ENCODE results near the gene CNTN5. TPM values are rescaled to one million over a fixed set of nuclear protein-coding genes. Genes with fewer than 3 reads are reported as not detected.

Gene CNTN5
- total RNA-seq, 4 donors from 2014 or later, result 0.51 to 2.3 (median 0.58) TPM; not detected in 1

- no peak for TF ChIP-seq CTCF (IDR thresholded peaks at IDR 0.05)
- TF ChIP-seq POLR2A (IDR thresholded peaks at IDR 0.05), result no peak
- H3K4me3 ChIP-seq, result no peak overlapping the region
- H3K27me3 ChIP-seq, result no peaks in the 10 kb centered on the region
- no peaks in the 10 kb centered on the region for H3K4me1 ChIP-seq
- H3K9me3 ChIP-seq, result no peaks in the 10 kb centered on the region
- no peak overlapping the region for H3K27ac ChIP-seq
- no peak for DNase-seq
- H3K36me3 ChIP-seq, result no peaks in the 10 kb centered on the region
- intact Hi-C loops (cut with DNase I; ENCODE audit: low total_unique reads), result no loop called here
Measured at GRCh38 chr11:99449345-99449744, 428.6 kb downstream of the CNTN5 start.

- Histone ChIP-seq H3K27ac (no peak overlapping the region), H3K36me3 (no peaks in the 10 kb centered on the region), H3K4me1 (no peaks in the 10 kb centered on the region), H3K4me3 (no peak overlapping the region), H3K27me3 (no peaks in the 10 kb centered on the region), H3K9me3 (no peaks in the 10 kb centered on the region)
- intact Hi-C loops (cut with DNase I; ENCODE audit: low total_unique reads), result no loop called here
- TF ChIP-seq CTCF (IDR thresholded peaks at IDR 0.05) (no peak), POLR2A (IDR thresholded peaks at IDR 0.05) (no peak)
- DNase-seq, result no peak
Measured at GRCh38 chr11:99452075-99452474, 431.3 kb downstream of the CNTN5 start.

- H3K27ac ChIP-seq, result no peak overlapping the region
- H3K4me1 ChIP-seq, result no peaks in the 10 kb centered on the region
- no peak for DNase-seq
- no peak for TF ChIP-seq CTCF (IDR thresholded peaks at IDR 0.05)
- TF ChIP-seq POLR2A (IDR thresholded peaks at IDR 0.05), result no peak
- H3K9me3 ChIP-seq, result no peaks in the 10 kb centered on the region
- intact Hi-C loops (cut with DNase I; ENCODE audit: low total_unique reads), result no loop called here
- H3K27me3 ChIP-seq, result no peaks in the 10 kb centered on the region
- H3K4me3 ChIP-seq, result no peak overlapping the region
- no peaks in the 10 kb centered on the region for H3K36me3 ChIP-seq
Measured at GRCh38 chr11:99461913-99462312, 441.2 kb downstream of the CNTN5 start.

GRCh38 chr11:99464985-99465384, 444.2 kb downstream of the CNTN5 start:
- no peaks in the 10 kb centered on the region for H3K9me3 ChIP-seq
- DNase-seq, result no peak
- intact Hi-C loops (cut with DNase I; ENCODE audit: low total_unique reads), result no loop called here
- no peak overlapping the region for H3K27ac ChIP-seq
- TF ChIP-seq POLR2A (IDR thresholded peaks at IDR 0.05) (no peak), CTCF (IDR thresholded peaks at IDR 0.05) (no peak)
- no peaks in the 10 kb centered on the region for H3K27me3 ChIP-seq
- no peak overlapping the region for H3K4me3 ChIP-seq
- H3K36me3 ChIP-seq, result no peaks in the 10 kb centered on the region
- H3K4me1 ChIP-seq, result no peaks in the 10 kb centered on the region

- intact Hi-C loops (cut with DNase I; ENCODE audit: low total_unique reads), result no loop called here
- H3K4me3 ChIP-seq, result no peak overlapping the region
- no peak overlapping the region for H3K27ac ChIP-seq
- no peaks in the 10 kb centered on the region for H3K4me1 ChIP-seq
- H3K9me3 ChIP-seq, result no peaks in the 10 kb centered on the region
- H3K27me3 ChIP-seq, result no peaks in the 10 kb centered on the region
- no peak for TF ChIP-seq CTCF (IDR thresholded peaks at IDR 0.05)
- no peak for TF ChIP-seq POLR2A (IDR thresholded peaks at IDR 0.05)
- DNase-seq, result no peak
- H3K36me3 ChIP-seq, result no peaks in the 10 kb centered on the region
Measured at GRCh38 chr11:99489581-99489980, 468.8 kb downstream of the CNTN5 start.

All from uterus (tissue), 4 donors.